AG10803 (cell line): ENCODE measurements around the gene PELI3.

ENCODE experiments used
- DNase-seq: peaks from one replicate; pipeline ENCODE4 v3.0.0; 2010; ENCODE audit warnings: low read depth
- H3K4me3 ChIP-seq: 2 replicates; pipeline ENCODE4 v1.5.1; 2011; ENCODE audit warnings: mild to moderate bottlenecking, low read length, control low read depth
- CTCF ChIP-seq: conservative IDR thresholded peaks from 2 replicates; pipeline ENCODE4 v1.5.1; 2011; ENCODE audit warnings: mild to moderate bottlenecking, low read length, control low read depth, inconsistent platforms

PELI3 gene

GRCh38 chr11:66466225-66467033 is at the start of gene PELI3:
Gene PELI3, plus strand, starts transcription at chr11:66466905. Its CDS starts 1,224 bp downstream, at chr11:66468129.
- DNase-seq = peak; percentile 85
- TF ChIP-seq CTCF = no peak
- peak within 1 kb of the TSS; percentile 73 for H3K4me3 ChIP-seq

GRCh38 chr11:66417000-66417399 is 49.7 kb upstream of the PELI3 start:
- no peak for DNase-seq
- TF ChIP-seq CTCF = no peak
- H3K4me3 ChIP-seq = no peak overlapping the region

GRCh38 chr11:66418168-66418985 is 48.3 kb upstream of the PELI3 start:
- H3K4me3 ChIP-seq = no peak overlapping the region
- peak; percentile 96 for DNase-seq
- peak; percentile 69 for TF ChIP-seq CTCF

- no peak for DNase-seq
- no peak for TF ChIP-seq CTCF
- H3K4me3 ChIP-seq = no peak overlapping the region
These were observed 47.8 kb upstream of the PELI3 start for GRCh38 chr11:66418986-66419308.

- no peak for TF ChIP-seq CTCF
- DNase-seq = no peak
- H3K4me3 ChIP-seq = no peak overlapping the region
These were observed 46.9 kb upstream of the PELI3 start for GRCh38 chr11:66419825-66420224.

GRCh38 chr11:66420671-66421476 is 45.8 kb upstream of the PELI3 start, which contains the start of gene NPAS4:
Gene NPAS4, plus strand, starts transcription at chr11:66421035. Its CDS starts 145 bp downstream, at chr11:66421180.
- TF ChIP-seq CTCF = no peak
- no peak within 1 kb of the TSS for H3K4me3 ChIP-seq
- no peak for DNase-seq
